MCF 10A (cell line): ENCODE measurements around the gene VWA3B. TPM values are rescaled to one million over a fixed set of nuclear protein-coding genes. Genes with fewer than 3 reads are reported as not detected.

Experiments used
- BruUV-seq: library from RNA; stranded (reverse); fragments of 400-500 nt; replicated peaks from 2 replicates; lab custom pipeline; 2021; lab: Mats Ljungman, UMichigan
- CTCF ChIA-PET: fragments of 300-600 bp; sonication (Branson Sonifier 250); formaldehyde crosslinking; extraction: SDS; loops from one replicate; lab custom pipeline; 2021; ENCODE audit warnings: antibody characterized with exemption, inconsistent platforms; lab: Yijun Ruan, JAX
- POLR2A ChIA-PET: fragments of 300-600, 350-650 bp; sonication (Branson Sonifier 250); formaldehyde crosslinking; extraction: SDS; loops from one replicate; lab custom pipeline; 2020; ENCODE audit warnings: antibody characterized with exemption, inconsistent platforms; lab: Yijun Ruan, JAX
- DNase-seq: peaks from one replicate; pipeline ENCODE4 v3.0.0-alpha.2; 2018; ENCODE audit not compliant: unreplicated experiment
- H3K27ac Mint-ChIP-seq: one replicate; pipeline ENCODE4 v1.8.0; 2022; ENCODE audit warnings: mild to moderate bottlenecking, low read depth, mixed read lengths; ENCODE audit not compliant: unreplicated experiment
- H3K27me3 Mint-ChIP-seq: one replicate; pipeline ENCODE4 v1.8.0; 2022; ENCODE audit warnings: mixed read lengths; ENCODE audit not compliant: insufficient read depth, unreplicated experiment
- H3K36me3 Mint-ChIP-seq: one replicate; pipeline ENCODE4 v1.8.0; 2022; ENCODE audit warnings: mild to moderate bottlenecking, moderate library complexity, mixed read lengths; ENCODE audit not compliant: insufficient read depth, unreplicated experiment
- H3K4me1 Mint-ChIP-seq: one replicate; pipeline ENCODE4 v1.8.0; 2022; ENCODE audit warnings: mixed read lengths; ENCODE audit not compliant: insufficient read depth, unreplicated experiment
- H3K4me3 Mint-ChIP-seq: one replicate; pipeline ENCODE4 v1.8.0; 2022; ENCODE audit warnings: mild to moderate bottlenecking, moderate library complexity, mixed read lengths; ENCODE audit not compliant: unreplicated experiment
- H3K9me3 Mint-ChIP-seq: one replicate; pipeline ENCODE4 v1.8.0; 2022; ENCODE audit warnings: mixed read lengths; ENCODE audit not compliant: unreplicated experiment
- intact Hi-C: fragments of 100-400 bp; cut with micrococcal nuclease; formaldehyde crosslinking; loops from 2 replicates; pipeline ENCODE4 v1.14.1; 2022
- total RNA-seq: library from RNA; stranded (reverse); gene quantifications from 2 replicates; pipeline ENCODE4 v1.2.3, GENCODE V29; 2022
- TF ChIP-seq, protein P1 (sequence below): fragments of 200-600 bp; IDR thresholded peaks from one replicate; pipeline ENCODE4 v1.8.0; 2022; ENCODE audit warnings: antibody characterized with exemption, mild to moderate bottlenecking; ENCODE audit not compliant: unreplicated experiment

VWA3B gene
- total RNA-seq, 1 experiment from 2014 or later, result not detected

DNA sequence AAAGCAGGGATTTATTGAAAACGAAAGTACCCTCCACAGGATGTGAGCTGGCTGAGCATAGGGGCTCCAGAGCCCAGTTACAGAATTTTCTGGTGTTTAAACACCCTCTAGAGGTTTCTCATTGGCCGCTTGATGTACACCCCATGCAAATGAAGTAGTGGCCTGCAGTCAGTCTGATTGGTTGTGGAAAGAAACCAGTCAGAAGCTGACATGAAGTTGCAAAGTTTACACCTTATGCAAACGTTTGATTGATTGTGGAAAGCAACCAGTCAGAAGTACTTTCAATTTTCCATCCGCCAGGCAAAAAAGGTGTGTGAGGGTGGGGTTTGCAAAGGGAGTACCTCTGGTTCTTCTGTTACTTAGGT lies 62.3 kb downstream of the VWA3B start:
- intact Hi-C loops, result no loop called here
- H3K9me3 Mint-ChIP-seq, result peaks cover 7% of the 10 kb centered on the region
- TF ChIP-seq, protein P1, sequence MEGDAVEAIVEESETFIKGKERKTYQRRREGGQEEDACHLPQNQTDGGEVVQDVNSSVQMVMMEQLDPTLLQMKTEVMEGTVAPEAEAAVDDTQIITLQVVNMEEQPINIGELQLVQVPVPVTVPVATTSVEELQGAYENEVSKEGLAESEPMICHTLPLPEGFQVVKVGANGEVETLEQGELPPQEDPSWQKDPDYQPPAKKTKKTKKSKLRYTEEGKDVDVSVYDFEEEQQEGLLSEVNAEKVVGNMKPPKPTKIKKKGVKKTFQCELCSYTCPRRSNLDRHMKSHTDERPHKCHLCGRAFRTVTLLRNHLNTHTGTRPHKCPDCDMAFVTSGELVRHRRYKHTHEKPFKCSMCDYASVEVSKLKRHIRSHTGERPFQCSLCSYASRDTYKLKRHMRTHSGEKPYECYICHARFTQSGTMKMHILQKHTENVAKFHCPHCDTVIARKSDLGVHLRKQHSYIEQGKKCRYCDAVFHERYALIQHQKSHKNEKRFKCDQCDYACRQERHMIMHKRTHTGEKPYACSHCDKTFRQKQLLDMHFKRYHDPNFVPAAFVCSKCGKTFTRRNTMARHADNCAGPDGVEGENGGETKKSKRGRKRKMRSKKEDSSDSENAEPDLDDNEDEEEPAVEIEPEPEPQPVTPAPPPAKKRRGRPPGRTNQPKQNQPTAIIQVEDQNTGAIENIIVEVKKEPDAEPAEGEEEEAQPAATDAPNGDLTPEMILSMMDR, result no peak
- no TSS peak for BruUV-seq
- ChIA-PET POLR2A (interaction anchor here (0.7 to 1.8 kb wide), 5 partner anchors 13 to 485 kb away, joined by 3 to 5 read pairs (median 3); no protein-coding TSS in a partner anchor), CTCF (interaction anchor here (0.6 kb wide), 2 partner anchors 97 to 947 kb away, joined by 3 read pairs; no protein-coding TSS in a partner anchor)
- no peaks in the 10 kb centered on the region for H3K4me1 Mint-ChIP-seq
- H3K27ac Mint-ChIP-seq, result peak overlapping the region; percentile 13
- H3K27me3 Mint-ChIP-seq, result no peaks in the 10 kb centered on the region
- H3K36me3 Mint-ChIP-seq, result no peaks in the 10 kb centered on the region
- peak; percentile 76 for DNase-seq
- H3K4me3 Mint-ChIP-seq, result peak overlapping the region; percentile 51

- BruUV-seq, result no TSS peak
- no peak overlapping the region for H3K27ac Mint-ChIP-seq
- ChIA-PET CTCF (no interaction called here), POLR2A (no interaction called here)
- TF ChIP-seq, protein P1, result no peak
- H3K4me1 Mint-ChIP-seq, result peaks cover 5% of the 10 kb centered on the region
- peaks cover 6% of the 10 kb centered on the region for H3K9me3 Mint-ChIP-seq
- no peaks in the 10 kb centered on the region for H3K36me3 Mint-ChIP-seq
- DNase-seq, result no peak
- H3K4me3 Mint-ChIP-seq, result no peak overlapping the region
- no peaks in the 10 kb centered on the region for H3K27me3 Mint-ChIP-seq
- intact Hi-C loops, result no loop called here
Observed at GRCh38 chr2:98153481-98153880, 66.5 kb downstream of the VWA3B start.

DNA sequence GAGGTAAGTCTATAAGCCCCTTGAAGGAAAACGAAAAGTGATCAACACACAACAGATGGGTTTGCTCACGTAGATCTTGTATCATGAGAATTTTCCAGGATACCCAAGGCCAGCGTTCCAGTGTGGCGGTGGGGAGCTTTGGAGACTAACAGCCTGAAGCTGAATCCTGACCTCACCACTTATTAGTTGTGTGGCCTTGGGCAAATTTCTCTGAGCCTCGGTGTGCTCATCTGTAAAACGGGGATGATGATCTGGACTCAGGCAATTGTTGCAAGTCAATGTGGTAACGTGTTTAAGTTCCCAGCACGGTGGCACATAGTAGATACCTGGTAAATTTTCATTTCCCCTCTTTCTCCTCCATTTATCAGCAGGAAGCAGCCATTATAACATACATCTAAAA lies 68.3 kb downstream of the VWA3B start:
- BruUV-seq, result no TSS peak
- no peak overlapping the region for H3K4me3 Mint-ChIP-seq
- H3K36me3 Mint-ChIP-seq, result no peaks in the 10 kb centered on the region
- no peaks in the 10 kb centered on the region for H3K9me3 Mint-ChIP-seq
- POLR2A ChIA-PET, result no interaction called here
- peaks cover 5% of the 10 kb centered on the region for H3K4me1 Mint-ChIP-seq
- intact Hi-C loops, result no loop called here
- DNase-seq, result no peak
- TF ChIP-seq, protein P1, result no peak
- H3K27ac Mint-ChIP-seq, result peak overlapping the region; percentile 23
- H3K27me3 Mint-ChIP-seq, result no peaks in the 10 kb centered on the region
- CTCF ChIA-PET, result interaction anchor here (0.7 to 1.0 kb wide), 2 partner anchors 9 to 213 kb away, joined by 3 to 4 read pairs; no protein-coding TSS in a partner anchor

DNA sequence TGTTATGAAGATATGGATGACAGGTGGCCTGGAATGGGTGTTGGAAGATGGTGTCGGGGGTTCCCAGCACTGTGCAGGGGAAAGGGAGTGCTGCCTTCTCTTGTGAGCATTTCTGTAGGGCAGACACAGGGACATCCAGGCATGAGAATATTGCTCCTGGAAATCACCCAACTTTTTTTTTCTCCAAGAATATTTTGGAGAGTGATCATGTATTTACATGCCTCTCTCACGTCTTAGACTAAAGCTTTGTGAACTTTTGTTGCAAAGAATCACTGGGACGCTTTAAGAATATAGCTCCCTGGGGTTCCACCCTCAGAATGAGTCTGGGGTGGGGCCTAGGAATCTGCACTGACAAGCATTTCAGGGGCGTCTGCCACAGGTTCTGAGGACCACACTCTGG lies 68.7 kb downstream of the VWA3B start:
- ChIA-PET CTCF (interaction anchor here (0.7 kb wide), 2 partner anchors 95 to 213 kb away, joined by 3 to 4 read pairs; no protein-coding TSS in a partner anchor), POLR2A (interaction anchor here (0.5 to 0.7 kb wide), 2 partner anchors 29 to 298 kb away, joined by 3 to 4 read pairs; no protein-coding TSS in a partner anchor)
- no peaks in the 10 kb centered on the region for H3K9me3 Mint-ChIP-seq
- no peak overlapping the region for H3K4me3 Mint-ChIP-seq
- no peak overlapping the region for H3K27ac Mint-ChIP-seq
- BruUV-seq, result no TSS peak
- DNase-seq, result no peak
- intact Hi-C loops, result no loop called here
- no peaks in the 10 kb centered on the region for H3K36me3 Mint-ChIP-seq
- TF ChIP-seq, protein P1, result no peak
- H3K4me1 Mint-ChIP-seq, result peaks cover 5% of the 10 kb centered on the region
- H3K27me3 Mint-ChIP-seq, result no peaks in the 10 kb centered on the region
